Panc1 (cell line): ENCODE measurements around the gene FUT8. TPM values are rescaled to one million over a fixed set of nuclear protein-coding genes. Genes with fewer than 3 reads are reported as not detected.

Source experiments
- ATAC-seq: fragments of 200-7000 bp; cut with Tn5 transposase; 2 replicates; pipeline ENCODE4 v1.9.1; 2020; ENCODE audit warnings: mild to moderate bottlenecking, moderate library complexity
- BruUV-seq: library from RNA; stranded (reverse); fragments of 400-500 nt; replicated peaks from 2 replicates; lab custom pipeline; 2021; lab: Mats Ljungman, UMichigan
- CTCF ChIA-PET: fragments of 300-600 bp; sonication (Branson Sonifier 250); formaldehyde crosslinking; loops from one replicate; lab custom pipeline; 2022; ENCODE audit warnings: antibody characterized with exemption; lab: Charles Lee
- POLR2A ChIA-PET: fragments of 300-600 bp; sonication (Branson Sonifier 250); formaldehyde crosslinking; loops from one replicate; lab custom pipeline; 2022; ENCODE audit warnings: antibody characterized with exemption; lab: Charles Lee
- DNase-seq: peaks from one replicate; pipeline ENCODE4 v3.0.0-alpha.2; 2010; ENCODE audit warnings: low read depth, low spot score
- H3K27ac ChIP-seq: 2 replicates; pipeline ENCODE4 v1.5.1; 2011; ENCODE audit warnings: mild to moderate bottlenecking, low read length, inconsistent platforms
- H3K27me3 ChIP-seq: fragments of 200-500 bp; sonication (Bioruptor generic); 2 replicates; pipeline ENCODE4 v1.6.0; 2014; ENCODE audit warnings: low read length, inconsistent platforms; ENCODE audit not compliant: control insufficient read depth, insufficient read depth
- H3K36me3 ChIP-seq: fragments of 200-500 bp; sonication (Bioruptor generic); 2 replicates; pipeline ENCODE4 v1.5.1; 2014; ENCODE audit warnings: inconsistent platforms, mild to moderate bottlenecking, low read length, moderate library complexity; ENCODE audit not compliant: control insufficient read depth, insufficient read depth
- H3K4me1 ChIP-seq: 2 replicates; pipeline ENCODE4 v1.5.1; 2011; ENCODE audit warnings: inconsistent platforms, mild to moderate bottlenecking, low read length, moderate library complexity; ENCODE audit not compliant: control insufficient read depth, insufficient read depth
- H3K4me3 ChIP-seq, 2 experiments: 2 replicates each; pipeline ENCODE4 v1.5.1; 2011 to 2012; ENCODE audit warnings: low read depth in 2 of 2, low read length in 2 of 2, mild to moderate bottlenecking in 2 of 2, inconsistent platforms in 1 of 2, moderate library complexity in 1 of 2
- H3K9me3 ChIP-seq: fragments of 200-500 bp; sonication (Bioruptor generic); 2 replicates; pipeline ENCODE4 v1.5.1; 2014; ENCODE audit warnings: low read depth, mild to moderate bottlenecking, inconsistent platforms, low read length, moderate library complexity; ENCODE audit not compliant: control insufficient read depth, insufficient read depth
- CTCF ChIP-seq: fragments of 450-650 bp; IDR thresholded peaks from 2 replicates; pipeline ENCODE4 v1.5.1; 2017; ENCODE audit warnings: mild to moderate bottlenecking
- POLR2AphosphoS5 ChIP-seq: IDR thresholded peaks from 2 replicates; pipeline ENCODE4 v1.6.1; 2012; ENCODE audit warnings: mild to moderate bottlenecking, low read depth, low read length, moderate library complexity
- REST ChIP-seq, 2 experiments: IDR thresholded peaks; 2 replicates each; pipeline ENCODE4 v1.6.1; 2011 to 2012; ENCODE audit warnings: low read depth in 2 of 2, control low read depth in 1 of 2, low read length in 1 of 2, mild to moderate bottlenecking in 1 of 2, moderate library complexity in 1 of 2; ENCODE audit not compliant: insufficient read depth in 1 of 2
- SIN3A ChIP-seq: IDR thresholded peaks from 2 replicates; pipeline ENCODE4 v1.6.1; 2012; ENCODE audit warnings: low read depth, mild to moderate bottlenecking, low read length, moderate library complexity, borderline replicate concordance; ENCODE audit not compliant: insufficient read depth
- TCF7L2 ChIP-seq: IDR thresholded peaks from 2 replicates; pipeline ENCODE4 v1.6.1; 2011; ENCODE audit warnings: mild to moderate bottlenecking, low read depth, low read length, inconsistent platforms
- in situ Hi-C: cut with HindIII; loops from 2 replicates; pipeline ENCODE4 v1.10.0; 2016; ENCODE audit warnings: low sequenced_read_pairs, low pct_unique_long_range_greater_than_20kb
- intact Hi-C: fragments of 100-400 bp; cut with micrococcal nuclease; formaldehyde crosslinking; loops from one replicate; pipeline ENCODE4 v1.10.0; 2022; ENCODE audit not compliant: unreplicated experiment
- total RNA-seq: library from RNA; stranded (reverse); gene quantifications from one replicate; pipeline ENCODE4 v1.2.1, GENCODE V29; 2021; ENCODE audit not compliant: unreplicated experiment

FUT8 gene
- total RNA-seq, 1 experiment from 2014 or later, result 31.4 TPM

GRCh38 chr14:65554837-65555236 lies 142.3 kb downstream of the FUT8 start:
- intact Hi-C loops (no loop called here), in situ Hi-C loops (no loop called here)
- Histone ChIP-seq H3K4me1 (no peaks in the 10 kb centered on the region), H3K4me3 (no peak overlapping the region), H3K36me3 (no peaks in the 10 kb centered on the region), H3K27me3 (no peaks in the 10 kb centered on the region), H3K9me3 (no peaks in the 10 kb centered on the region), H3K27ac (no peak overlapping the region)
- ATAC-seq, result no peak
- CTCF ChIA-PET, result no interaction called here
- BruUV-seq, result no TSS peak
- TF ChIP-seq CTCF, result no peak
- no peak for TF ChIP-seq REST (IDR thresholded peaks at IDR 0.05; ENCODE audit: insufficient read depth in 1 of 2, low read depth in 2 of 2, low read length in 1 of 2)
- no peak for TF ChIP-seq TCF7L2
- TF ChIP-seq POLR2AphosphoS5, result no peak
- TF ChIP-seq SIN3A, result no peak
- POLR2A ChIA-PET, result no interaction called here
- DNase-seq, result no peak

- H3K4me1 ChIP-seq, result no peaks in the 10 kb centered on the region
- in situ Hi-C loops (no loop called here), intact Hi-C loops (no loop called here)
- H3K27me3 ChIP-seq, result no peaks in the 10 kb centered on the region
- ChIA-PET CTCF (no interaction called here), POLR2A (no interaction called here)
- DNase-seq (no peak), ATAC-seq (no peak)
- no peak overlapping the region for H3K4me3 ChIP-seq
- no peak for TF ChIP-seq POLR2AphosphoS5
- TF ChIP-seq SIN3A, result no peak
- no peak for TF ChIP-seq CTCF
- no peak for TF ChIP-seq TCF7L2
- no peak for TF ChIP-seq REST (IDR thresholded peaks at IDR 0.05; ENCODE audit: insufficient read depth in 1 of 2, low read depth in 2 of 2, low read length in 1 of 2)
- H3K36me3 ChIP-seq, result no peaks in the 10 kb centered on the region
- H3K9me3 ChIP-seq, result no peaks in the 10 kb centered on the region
- no peak overlapping the region for H3K27ac ChIP-seq
- BruUV-seq, result no TSS peak
These were observed 142.8 kb downstream of the FUT8 start for GRCh38 chr14:65555358-65555757.
